Suprapubic skin (tissue), 4 donors: ENCODE measurements around the gene ZNRD2. TPM values are rescaled to one million over a fixed set of nuclear protein-coding genes. Genes with fewer than 3 reads are reported as not detected.
A peak's percentile ranks its signal among the peaks of the same experiment; 100 is the strongest.

Experiments used
- DNase-seq, 2 donors: peaks; one replicate each; pipeline ENCODE4 v3.0.0-alpha.2; 2019; ENCODE audit warnings: low spot score in 2 of 2
- H3K27ac ChIP-seq: fragments of 200-600 bp; sonication (generic); one replicate; pipeline ENCODE4 v1.5.1; 2019
- H3K27me3 ChIP-seq: fragments of 200-600 bp; sonication (generic); one replicate; pipeline ENCODE4 v1.5.1; 2019
- H3K36me3 ChIP-seq: fragments of 200-600 bp; sonication (generic); one replicate; pipeline ENCODE4 v1.5.1; 2019
- H3K4me1 ChIP-seq: fragments of 200-600 bp; sonication (generic); one replicate; pipeline ENCODE4 v1.5.1; 2019
- H3K4me3 ChIP-seq: fragments of 200-600 bp; sonication (generic); one replicate; pipeline ENCODE4 v1.5.1; 2019; ENCODE audit warnings: mild to moderate bottlenecking
- H3K9me3 ChIP-seq: fragments of 200-600 bp; sonication (generic); one replicate; pipeline ENCODE4 v1.5.1; 2019
- CTCF ChIP-seq, 2 donors: fragments of 200-600 bp in 1 of 2; fragments of 450-650 bp in 1 of 2; sonication (generic) in 1 of 2; IDR thresholded peaks; one replicate each; pipeline ENCODE4 v1.5.1; 2016 to 2019; ENCODE audit warnings: antibody characterized with exemption in 2 of 2, mild to moderate bottlenecking in 1 of 2, moderate library complexity in 1 of 2
- EP300 ChIP-seq: sonication (generic); formaldehyde crosslinking; IDR thresholded peaks from one replicate; pipeline ENCODE4 v1.6.1; 2017; ENCODE audit warnings: antibody characterized with exemption
- POLR2A ChIP-seq, 2 donors: fragments of 450-650 bp; IDR thresholded peaks; one replicate each; pipeline ENCODE4 v1.6.1; 2017; ENCODE audit warnings: antibody characterized with exemption in 2 of 2, mild to moderate bottlenecking in 2 of 2, moderate library complexity in 2 of 2
- POLR2AphosphoS5 ChIP-seq, 3 donors: sonication (generic); formaldehyde crosslinking; IDR thresholded peaks; one replicate each; pipeline ENCODE4 v1.6.1; 2017; ENCODE audit warnings: antibody characterized with exemption in 3 of 3
- WGBS: methylation state at CpG from one replicate; pipeline ENCODE4 v1.1.5; 2018; 5-methylcytosine and 5-hydroxymethylcytosine counted together
- total RNA-seq, 4 donors: library from RNA; depleted of rRNA; stranded (reverse); fragments of >200 nt; gene quantifications; one replicate each; pipeline ENCODE4 v1.1.0, GENCODE V29; 2016

The ZNRD2 gene
- total RNA-seq, 4 donors from 2014 or later: 60.9 to 97.4 (median 77.9) TPM

- DNase-seq: no peak
- H3K4me3 ChIP-seq: no peak overlapping the region
- H3K9me3 ChIP-seq: no peaks in the 10 kb centered on the region
- H3K36me3 ChIP-seq: peaks cover 55% of the 10 kb centered on the region
- H3K27ac ChIP-seq: no peak overlapping the region
- WGBS: 85% methylated on average over 9 of the region's 18 CpGs
- H3K27me3 ChIP-seq: no peaks in the 10 kb centered on the region
- H3K4me1 ChIP-seq: peaks cover 33% of the 10 kb centered on the region
- TF ChIP-seq EP300: no peak
These were observed 32.6 kb upstream of the ZNRD2 start for GRCh38 chr11:65537620-65538231.

DNA sequence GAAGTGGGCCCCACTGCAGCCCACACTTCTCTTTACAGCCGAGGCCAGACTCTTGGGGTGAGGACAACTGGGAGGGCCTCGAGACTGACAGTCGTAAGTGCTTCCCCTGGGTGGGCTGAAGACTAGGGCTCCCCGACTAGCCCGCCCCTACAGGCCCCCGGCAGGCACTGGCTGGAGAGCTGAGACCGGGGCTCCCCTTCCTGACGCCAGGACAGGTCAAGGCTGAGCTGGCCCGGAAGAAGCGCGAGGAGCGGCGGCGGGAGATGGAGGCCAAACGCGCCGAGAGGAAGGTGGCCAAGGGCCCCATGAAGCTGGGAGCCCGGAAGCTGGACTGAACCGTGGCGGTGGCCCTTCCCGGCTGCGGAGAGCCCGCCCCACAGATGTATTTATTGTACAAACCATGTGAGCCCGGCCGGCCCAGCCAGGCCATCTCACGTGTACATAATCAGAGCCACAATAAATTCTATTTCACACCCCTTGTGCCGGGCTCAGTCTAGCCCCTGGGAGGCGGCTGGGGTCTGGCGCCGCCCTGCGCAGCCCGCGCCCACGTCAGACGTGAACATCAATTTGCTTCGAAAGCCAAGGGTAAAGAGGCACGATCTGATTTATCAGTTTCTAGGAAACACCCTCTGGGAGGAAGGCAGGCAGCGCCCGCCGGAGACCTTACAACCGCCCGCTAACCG, 31.9 kb upstream of the ZNRD2 start:
- H3K27ac ChIP-seq: peak overlapping the region; percentile 95
- peaks cover 48% of the 10 kb centered on the region for H3K36me3 ChIP-seq

GRCh38 chr11:65538915-65539743, 31.1 kb upstream of the ZNRD2 start:
- H3K4me3 ChIP-seq: peak overlapping the region; percentile 61
- no peak for TF ChIP-seq CTCF (IDR thresholded peaks at IDR 0.05)
- TF ChIP-seq POLR2AphosphoS5 (IDR thresholded peaks at IDR 0.05): no peak
- TF ChIP-seq EP300: no peak
- TF ChIP-seq POLR2A (IDR thresholded peaks at IDR 0.05): no peak
- peak in 1 of 2 donors; percentile 74 for DNase-seq
- no peaks in the 10 kb centered on the region for H3K27me3 ChIP-seq
- WGBS: 38% methylated on average over 36 of the region's 92 CpGs
- H3K27ac ChIP-seq: peak overlapping the region; percentile 95
- peaks cover 33% of the 10 kb centered on the region for H3K4me1 ChIP-seq
- no peaks in the 10 kb centered on the region for H3K9me3 ChIP-seq
- peaks cover 41% of the 10 kb centered on the region for H3K36me3 ChIP-seq

More for the DNA sequence above, 31.9 kb upstream of the ZNRD2 start:
- DNase-seq: no peak
- TF ChIP-seq POLR2AphosphoS5 (IDR thresholded peaks at IDR 0.05) (no peak), EP300 (no peak), CTCF (IDR thresholded peaks at IDR 0.05) (no peak), POLR2A (IDR thresholded peaks at IDR 0.05) (no peak)
- Histone ChIP-seq H3K27me3 (no peaks in the 10 kb centered on the region), H3K4me1 (peaks cover 33% of the 10 kb centered on the region), H3K9me3 (no peaks in the 10 kb centered on the region), H3K4me3 (no peak overlapping the region)
- 94% methylated on average over 18 of the region's 43 CpGs for WGBS

- peak in 1 of 2 donors; percentile 53 for TF ChIP-seq CTCF (IDR thresholded peaks at IDR 0.05)
- no peak for TF ChIP-seq POLR2A (IDR thresholded peaks at IDR 0.05)
- no peak for DNase-seq
- H3K4me3 ChIP-seq: peak overlapping the region; percentile 61
- H3K9me3 ChIP-seq: no peaks in the 10 kb centered on the region
- H3K27ac ChIP-seq: peak overlapping the region; percentile 95
- no peaks in the 10 kb centered on the region for H3K27me3 ChIP-seq
- whole genome bisulfite sequencing: 20% methylated on average over 4 of the region's 60 CpGs
- H3K4me1 ChIP-seq: peaks cover 33% of the 10 kb centered on the region
- peaks cover 40% of the 10 kb centered on the region for H3K36me3 ChIP-seq
These were observed 30.5 kb upstream of the ZNRD2 start for GRCh38 chr11:65539744-65540289.

GRCh38 chr11:65540290-65541092, 29.8 kb upstream of the ZNRD2 start:
- Histone ChIP-seq H3K36me3 (peaks cover 35% of the 10 kb centered on the region), H3K4me1 (peaks cover 33% of the 10 kb centered on the region), H3K27ac (peak overlapping the region; percentile 95), H3K4me3 (peak overlapping the region; percentile 61), H3K9me3 (no peaks in the 10 kb centered on the region), H3K27me3 (no peaks in the 10 kb centered on the region)
- peak; percentile 96 to 97 for DNase-seq
- WGBS: 0% methylated on average over 13 of the region's 78 CpGs
- TF ChIP-seq POLR2AphosphoS5 (IDR thresholded peaks at IDR 0.05) (peak; percentile 56 to 77 (median 64)), EP300 (no peak), POLR2A (IDR thresholded peaks at IDR 0.05) (no peak), CTCF (IDR thresholded peaks at IDR 0.05) (peak; percentile 82 to 89)
